GM19468 (cell line): ENCODE results near the gene MYO5A.

Source experiments
- ATAC-seq: cut with Tn5 transposase; IDR thresholded peaks from one replicate; pipeline ENCODE4 v1.9.1; 2021; ENCODE audit warnings: mild to moderate bottlenecking, moderate library complexity, moderate number of reproducible peaks; ENCODE audit not compliant: unreplicated experiment; ENCODE audit errors: extremely low read depth

MYO5A gene

GRCh38 chr15:52382647-52383046 is 146.0 kb downstream of the MYO5A start:
- no peak for ATAC-seq

DNA sequence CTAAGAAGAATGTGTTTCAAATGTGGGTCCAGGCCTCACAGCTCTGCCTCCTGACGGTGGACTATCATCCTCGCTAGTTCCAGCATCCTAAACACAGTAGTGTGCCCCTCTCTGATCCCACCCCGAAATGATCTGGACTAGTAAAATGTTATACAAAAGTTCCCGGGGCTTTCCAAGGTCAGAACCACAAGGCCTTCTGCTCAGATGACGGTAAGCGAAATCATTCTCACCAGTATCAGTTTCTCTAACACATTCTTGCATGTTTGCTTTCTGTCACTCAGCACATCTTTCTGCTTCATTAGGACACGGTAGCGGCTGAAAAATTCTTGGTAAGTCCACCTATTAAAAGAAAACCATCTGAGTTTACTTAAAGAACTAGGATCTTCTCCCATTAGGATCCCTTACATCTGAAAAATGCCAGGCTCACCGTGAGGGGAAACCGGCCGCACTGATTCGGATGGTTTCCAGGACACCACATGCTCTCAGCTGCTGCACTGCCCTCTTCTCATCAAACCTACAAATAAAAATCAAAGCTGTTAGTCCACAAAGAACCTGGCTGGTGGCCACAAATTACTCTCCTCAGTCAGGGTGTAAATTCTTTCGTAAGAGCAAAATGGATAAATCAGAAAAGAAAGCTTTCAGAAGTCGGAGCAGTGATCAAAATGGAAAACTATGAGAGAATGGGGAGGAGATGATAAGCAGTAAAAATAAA is 149.1 kb downstream of the MYO5A start:
- no peak for ATAC-seq

GRCh38 chr15:52378746-52379394 is 149.8 kb downstream of the MYO5A start:
- no peak for ATAC-seq

DNA sequence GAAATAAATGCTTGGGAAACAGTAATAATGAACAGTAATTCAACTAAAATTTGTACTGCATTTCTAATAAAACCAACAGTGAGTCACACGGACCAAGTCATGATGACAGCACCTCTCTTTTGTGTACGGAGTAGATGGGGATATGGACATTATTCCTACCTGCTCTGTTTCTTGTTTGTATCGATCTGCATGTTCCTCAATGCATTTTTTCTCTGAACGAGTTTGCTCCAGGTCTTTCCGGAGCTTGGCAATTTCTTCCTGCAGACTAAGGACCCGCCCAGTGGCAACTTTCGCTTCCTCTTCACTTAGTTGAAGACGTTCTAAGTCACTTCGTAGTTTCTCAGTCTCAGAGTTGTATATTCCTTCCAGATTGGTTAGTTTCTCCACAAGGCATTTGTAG is 158.7 kb downstream of the MYO5A start:
- ATAC-seq: no peak

- no peak for ATAC-seq
Measured at GRCh38 chr15:52369455-52369854, 159.2 kb downstream of the MYO5A start.

- no peak for ATAC-seq
Measured at GRCh38 chr15:52369030-52369429, 159.7 kb downstream of the MYO5A start.

GRCh38 chr15:52368402-52368801 is 160.3 kb downstream of the MYO5A start:
- ATAC-seq: no peak

- no peak for ATAC-seq
Measured at GRCh38 chr15:52362497-52362896, 166.2 kb downstream of the MYO5A start.

- no peak for ATAC-seq
Measured at GRCh38 chr15:52361975-52362494, 166.6 kb downstream of the MYO5A start.

DNA sequence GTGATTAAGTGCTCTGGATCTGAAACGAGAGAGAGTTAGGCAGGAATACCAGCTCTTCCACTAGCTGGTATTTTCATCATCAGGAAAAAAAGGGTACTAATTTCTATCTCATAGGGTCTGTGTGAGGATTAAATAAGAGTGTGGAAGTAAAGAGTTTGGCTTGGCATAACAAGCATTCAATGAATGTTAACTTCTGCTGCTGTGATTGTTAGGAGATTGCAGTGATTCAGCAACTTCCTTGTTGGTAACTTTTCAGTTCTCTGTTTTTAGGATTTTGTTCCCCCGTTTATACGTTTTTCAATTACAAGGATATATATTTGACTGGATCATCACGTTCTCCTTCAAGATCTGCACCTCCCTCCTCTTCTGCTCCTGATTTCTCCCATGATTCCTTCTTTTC is 167.2 kb downstream of the MYO5A start:
- no peak for ATAC-seq

GRCh38 chr15:52360229-52361203 is 168.2 kb downstream of the MYO5A start:
- no peak for ATAC-seq

DNA sequence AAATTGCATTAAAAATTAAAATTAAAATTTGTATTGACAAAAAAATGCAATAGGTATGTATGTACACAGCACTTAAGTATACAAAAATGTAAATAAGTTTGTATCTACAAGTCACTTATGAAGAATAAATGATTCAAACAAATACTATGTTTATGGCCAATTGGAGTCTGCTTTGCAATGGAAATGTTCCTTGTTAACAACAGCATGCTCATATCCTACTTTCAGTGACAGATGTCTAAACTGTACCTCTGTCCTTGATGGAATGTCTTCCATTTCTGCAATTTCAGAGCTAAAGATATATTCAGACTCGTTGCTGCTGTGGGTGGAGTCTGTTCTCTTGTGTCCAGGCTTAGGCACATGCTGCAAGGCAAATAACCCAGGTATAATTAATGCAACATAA is 169.0 kb downstream of the MYO5A start:
- no peak for ATAC-seq

DNA sequence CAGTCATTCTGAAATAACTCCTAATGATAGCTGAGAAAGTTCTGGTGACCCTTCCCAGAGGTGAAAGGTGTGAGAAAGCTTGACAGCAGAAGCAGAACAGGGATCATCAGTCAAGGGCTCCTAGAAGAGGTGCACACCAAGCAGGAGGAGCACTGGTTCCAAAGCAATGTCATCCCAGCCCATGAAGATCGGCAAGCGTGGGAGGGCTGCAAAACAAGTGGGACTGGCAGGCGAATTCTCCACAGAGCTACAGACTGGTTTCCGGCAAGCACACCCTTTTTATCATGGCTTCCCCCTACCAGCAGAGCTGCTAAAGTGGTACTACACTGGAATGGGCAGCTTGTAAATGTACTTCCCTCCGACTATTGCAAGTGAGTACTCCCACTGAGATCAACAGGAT is 170.7 kb downstream of the MYO5A start:
- no peak for ATAC-seq

GRCh38 chr15:52352086-52352485 is 176.6 kb downstream of the MYO5A start:
- ATAC-seq: no peak

DNA sequence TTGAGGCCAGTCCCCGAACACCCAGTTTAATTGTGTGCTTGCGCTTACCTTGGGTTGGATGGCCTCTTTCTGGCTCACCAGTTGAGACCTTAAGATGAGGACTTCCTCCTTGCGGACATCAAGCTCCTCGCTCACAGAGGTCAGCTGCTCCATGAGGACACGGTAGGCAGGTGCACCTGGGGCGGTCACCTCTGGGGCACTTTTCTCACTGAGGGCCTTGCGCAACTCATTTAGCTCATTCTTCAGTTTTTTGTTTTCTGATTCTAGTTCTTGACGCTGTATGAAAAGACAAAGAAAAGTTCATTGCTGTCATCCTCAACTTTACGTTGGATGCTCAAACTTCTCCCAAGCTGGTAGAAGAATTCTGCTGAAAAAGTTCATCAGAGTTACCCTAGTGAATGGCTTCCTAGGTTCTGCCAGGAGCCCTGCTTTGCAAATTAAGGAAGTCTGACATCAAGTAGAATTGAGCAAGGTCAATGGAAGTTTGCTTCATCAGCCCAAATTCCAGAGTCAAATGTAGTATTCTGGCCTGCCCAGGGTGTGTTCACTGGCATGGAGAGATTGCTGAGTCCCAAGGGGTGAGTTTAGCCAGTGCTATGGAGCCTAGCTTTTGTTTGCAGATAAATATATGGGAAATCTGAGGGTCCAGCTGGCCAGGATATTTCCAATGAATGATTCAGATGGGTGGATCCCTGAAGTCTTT is 177.3 kb downstream of the MYO5A start:
- no peak for ATAC-seq

DNA sequence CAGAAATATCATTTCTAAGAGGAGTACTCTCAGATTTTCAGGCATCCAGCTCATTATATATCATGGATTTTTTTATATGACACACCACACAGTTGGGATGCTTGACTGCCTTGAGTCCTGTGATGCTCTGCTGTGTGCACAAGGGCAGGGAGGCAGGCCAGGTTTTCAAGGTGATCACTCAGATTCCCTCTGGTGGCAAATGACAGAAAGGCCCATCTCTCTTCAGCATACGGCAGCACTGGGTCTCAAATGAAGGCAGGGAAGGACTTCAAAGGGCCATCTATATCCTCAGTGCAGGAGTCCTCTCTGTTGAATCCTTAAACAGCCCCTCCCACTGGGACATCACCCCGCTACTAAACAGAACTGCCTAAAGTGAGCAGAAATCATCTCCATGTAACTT is 178.3 kb downstream of the MYO5A start:
- ATAC-seq: no peak

DNA sequence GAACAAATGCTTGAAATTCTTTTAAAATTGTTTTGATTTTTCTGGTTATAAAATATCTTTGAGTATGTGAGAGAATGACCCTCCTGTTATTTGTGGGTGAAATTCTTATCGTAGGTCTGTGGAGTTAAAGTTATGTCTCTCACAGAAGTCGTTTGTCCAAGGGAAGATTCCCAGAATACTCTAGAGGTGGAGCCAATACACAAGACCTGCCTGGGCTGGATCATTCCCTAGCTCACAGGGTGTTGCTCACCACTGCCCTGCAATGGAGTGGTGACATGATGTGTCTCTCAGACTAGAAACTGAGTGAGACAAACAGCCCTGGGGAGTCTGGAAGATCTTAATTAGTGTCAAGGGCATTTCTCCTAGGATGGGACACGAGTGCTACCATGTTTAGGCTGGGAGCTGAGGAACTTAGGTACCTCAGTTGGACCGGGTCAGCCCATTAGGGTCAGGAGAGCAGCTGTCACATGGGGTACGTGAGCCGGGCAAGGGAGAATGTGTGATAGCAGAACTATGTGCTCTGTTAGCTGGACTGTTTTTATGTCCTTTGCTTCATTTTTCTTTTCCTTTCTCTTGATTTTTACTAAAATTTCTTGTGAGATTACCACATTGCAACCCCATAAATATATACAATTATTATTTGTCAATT is 179.5 kb downstream of the MYO5A start:
- ATAC-seq: no peak

DNA sequence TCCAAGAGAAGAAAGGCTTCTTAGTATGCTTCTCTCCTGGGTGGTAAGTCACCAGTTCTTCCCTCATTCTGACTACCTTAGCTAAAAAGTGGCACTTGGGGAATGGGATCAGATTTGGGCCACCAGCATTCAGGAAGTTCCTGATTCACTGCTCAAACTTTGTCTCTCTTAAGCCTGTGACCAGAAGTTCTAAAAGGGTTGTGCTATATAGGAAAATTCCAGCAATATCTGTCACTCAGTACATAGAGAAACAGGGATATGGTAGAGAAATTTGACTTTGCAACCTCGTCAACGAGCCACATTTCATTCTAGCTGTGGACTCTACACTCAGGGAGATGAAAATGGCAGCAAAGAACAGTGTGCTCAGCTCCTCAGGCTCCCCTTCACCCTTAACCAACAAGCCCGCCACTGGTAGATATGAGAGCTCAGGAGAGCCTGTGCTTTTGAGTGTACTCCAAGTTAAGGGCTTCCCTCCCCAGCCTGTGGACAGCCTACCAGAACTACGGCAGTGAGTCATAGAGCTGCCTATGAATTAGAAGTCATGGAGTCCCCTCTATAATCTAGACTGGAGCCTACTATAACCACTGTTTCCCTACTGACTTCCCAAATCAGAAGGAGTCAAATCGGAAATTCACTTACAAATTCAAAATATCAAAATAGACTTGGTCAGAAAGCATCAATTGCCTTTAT is 180.5 kb downstream of the MYO5A start:
- no peak for ATAC-seq

DNA sequence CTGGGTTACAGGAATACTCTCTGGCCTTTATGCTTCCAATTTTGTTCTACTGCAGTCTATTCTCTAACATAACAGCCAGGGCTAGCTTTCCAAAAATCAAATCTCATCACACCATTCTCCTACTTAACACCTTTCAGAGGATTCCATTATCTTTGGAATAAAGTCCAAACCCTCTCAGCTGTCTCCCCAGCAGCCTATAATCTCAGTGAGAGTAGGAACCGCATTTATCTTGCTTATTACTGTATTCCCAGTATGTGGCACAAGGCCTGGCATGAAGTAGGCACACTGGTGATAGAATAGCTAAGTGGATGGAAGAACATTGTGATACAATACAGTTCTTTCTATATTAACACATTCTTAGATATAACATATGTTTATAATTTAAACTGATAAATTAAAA is 184.1 kb downstream of the MYO5A start:
- ATAC-seq: no peak
